Fibroblast of pulmonary artery (primary cell): ENCODE data around the gene TMEM161B.
"Not testable (repeated sequence)": the region's sequence is repeated elsewhere in the genome, so short reads cannot be mapped to it uniquely, and the experiment has no call there.

Experiments used
- DNase-seq: peaks from one replicate; pipeline ENCODE4 v3.0.0-alpha.2; 2010; ENCODE audit warnings: low read depth
- H3K4me3 ChIP-seq: replicated peaks from 2 replicates; pipeline ENCODE4 v1.5.1; 2011; ENCODE audit warnings: low read depth, mild to moderate bottlenecking, control low read depth, low read length, moderate library complexity
- CTCF ChIP-seq: IDR thresholded peaks from 2 replicates; pipeline ENCODE4 v1.5.1; 2011; ENCODE audit warnings: mild to moderate bottlenecking, control low read depth, low read length, inconsistent platforms; ENCODE audit errors: missing control alignments

The TMEM161B gene

GRCh38 chr5:88287302-88287701, 18.7 kb upstream of the TMEM161B start:
- no peak overlapping the region for H3K4me3 ChIP-seq
- no peak for DNase-seq
- no peak for TF ChIP-seq CTCF

GRCh38 chr5:88283690-88284089, 15.0 kb upstream of the TMEM161B start:
- no peak for DNase-seq
- no peak for TF ChIP-seq CTCF
- H3K4me3 ChIP-seq = no peak overlapping the region

GRCh38 chr5:88281322-88281721, 12.7 kb upstream of the TMEM161B start:
- H3K4me3 ChIP-seq = no peak overlapping the region
- TF ChIP-seq CTCF = no peak
- no peak for DNase-seq

GRCh38 chr5:88279584-88279983, 10.9 kb upstream of the TMEM161B start:
- peak; percentile 22 for DNase-seq
- no peak for TF ChIP-seq CTCF
- no peak overlapping the region for H3K4me3 ChIP-seq

- no peak overlapping the region for H3K4me3 ChIP-seq
- DNase-seq = no peak
- TF ChIP-seq CTCF = no peak
These were observed 7.7 kb upstream of the TMEM161B start for GRCh38 chr5:88276378-88276777.

GRCh38 chr5:88275581-88275980, 6.9 kb upstream of the TMEM161B start:
- TF ChIP-seq CTCF = no peak
- DNase-seq = no peak
- no peak overlapping the region for H3K4me3 ChIP-seq

- DNase-seq = peak; percentile 28
- peak overlapping the region; percentile 99 for H3K4me3 ChIP-seq
- TF ChIP-seq CTCF = no peak
These were observed 652 bp upstream of the TMEM161B start for GRCh38 chr5:88269222-88269771.

GRCh38 chr5:88264565-88264964, 4.1 kb downstream of the TMEM161B start:
- not testable (repeated sequence) for DNase-seq, H3K4me3 ChIP-seq
